Karpas-422 (cell line): ENCODE measurements around the gene NCBP2L. TPM values are rescaled to one million over a fixed set of nuclear protein-coding genes. Genes with fewer than 3 reads are reported as not detected.

Experiments
- DNase-seq: peaks from one replicate; pipeline ENCODE4 v3.0.0-alpha.2; 2015
- H2AFZ ChIP-seq: fragments of 200-600 bp; sonication (generic); 2 replicates; pipeline ENCODE4 v1.6.1; 2014; ENCODE audit warnings: antibody characterized with exemption, low read length, mixed read lengths
- H3K27ac ChIP-seq: fragments of 200-600 bp; sonication (generic); 2 replicates; pipeline ENCODE4 v1.5.1; 2014; ENCODE audit warnings: mild to moderate bottlenecking, low read length, moderate library complexity
- H3K27me3 ChIP-seq: fragments of 200-600 bp; sonication (generic); 2 replicates; pipeline ENCODE4 v1.6.1; 2014; ENCODE audit warnings: low read length, mixed read lengths
- H3K36me3 ChIP-seq: fragments of 200-600 bp; sonication (generic); 2 replicates; pipeline ENCODE4 v1.6.1; 2014; ENCODE audit warnings: low read length, mixed read lengths; ENCODE audit not compliant: insufficient read depth
- H3K4me1 ChIP-seq: fragments of 200-600 bp; sonication (generic); 2 replicates; pipeline ENCODE4 v1.6.1; 2014; ENCODE audit warnings: mild to moderate bottlenecking, low read length, mixed read lengths
- H3K4me2 ChIP-seq: fragments of 200-600 bp; sonication (generic); 2 replicates; pipeline ENCODE4 v1.6.1; 2014; ENCODE audit warnings: low read length, low read depth, mild to moderate bottlenecking; ENCODE audit not compliant: poor library complexity, severe bottlenecking
- H3K4me3 ChIP-seq: fragments of 200-600 bp; sonication (generic); 2 replicates; pipeline ENCODE4 v1.5.1; 2014; ENCODE audit warnings: mild to moderate bottlenecking, antibody characterized with exemption, low read length, mixed read lengths
- H3K79me2 ChIP-seq: fragments of 200-600 bp; sonication (generic); 2 replicates; pipeline ENCODE4 v1.6.1; 2014; ENCODE audit warnings: mild to moderate bottlenecking, low read length, mixed read lengths
- H3K9ac ChIP-seq: fragments of 200-600 bp; sonication (generic); 2 replicates; pipeline ENCODE4 v1.6.0; 2014; ENCODE audit warnings: low read length
- H3K9me2 ChIP-seq: fragments of 200-600 bp; sonication (generic), shearing (Covaris generic); replicated peaks from 2 replicates; pipeline ENCODE4 v1.6.0; 2014; ENCODE audit warnings: mild to moderate bottlenecking, low read length, moderate library complexity; ENCODE audit not compliant: insufficient read depth
- H3K9me3 ChIP-seq: fragments of 300-700, 200-600 bp; sonication (generic); 2 replicates; pipeline ENCODE4 v1.6.1; 2014; ENCODE audit warnings: low read length, mixed read lengths
- H4K20me1 ChIP-seq: fragments of 200-600 bp; sonication (generic); 2 replicates; pipeline ENCODE4 v1.6.1; 2014; ENCODE audit warnings: mild to moderate bottlenecking, antibody characterized with exemption, low read length, low read depth; ENCODE audit not compliant: insufficient read depth
- total RNA-seq: library from RNA; depleted of rRNA; stranded (reverse); fragments of >200 nt; shearing (Covaris generic); gene quantifications from 2 replicates; pipeline ENCODE4 v1.2.3, GENCODE V29; 2014; ENCODE audit warnings: low replicate concordance; rRNA removed

NCBP2L gene
- total RNA-seq, 1 experiment from 2014 or later, result not detected

- Histone ChIP-seq H3K4me1 (no peaks in the 10 kb centered on the region), H3K4me2 (no peak overlapping the region), H2AFZ (no peak overlapping the region), H3K9me3 (no peaks in the 10 kb centered on the region), H3K9ac (no peak overlapping the region), H3K4me3 (no peak overlapping the region), H3K79me2 (no peaks in the 10 kb centered on the region), H3K27me3 (no peaks in the 10 kb centered on the region), H3K27ac (no peak overlapping the region), H3K36me3 (no peaks in the 10 kb centered on the region), H4K20me1 (no peaks in the 10 kb centered on the region), H3K9me2 (no peaks in the 10 kb centered on the region)
- DNase-seq, result no peak
Measured at GRCh38 chrX:107840971-107841370, 63.4 kb downstream of the NCBP2L start.

GRCh38 chrX:107842715-107843400 lies 65.3 kb downstream of the NCBP2L start:
- Histone ChIP-seq H3K4me3 (no peak overlapping the region), H4K20me1 (no peaks in the 10 kb centered on the region), H3K4me1 (no peaks in the 10 kb centered on the region), H3K27me3 (no peaks in the 10 kb centered on the region), H2AFZ (no peak overlapping the region), H3K9me2 (no peaks in the 10 kb centered on the region), H3K9me3 (no peaks in the 10 kb centered on the region), H3K27ac (no peak overlapping the region), H3K79me2 (no peaks in the 10 kb centered on the region), H3K9ac (no peak overlapping the region), H3K36me3 (no peaks in the 10 kb centered on the region), H3K4me2 (no peak overlapping the region)
- DNase-seq, result no peak

Other genes starting within 250 kb of the NCBP2L start
- gene PRPS1, start 149.2 kb upstream of the NCBP2L start, total RNA-seq, result 50.7 and 69.7 TPM in 2 replicates
- gene TSC22D3, start 1.9 kb upstream of the NCBP2L start, total RNA-seq, result 266 and 270 TPM in 2 replicates
- gene MID2, start 48.1 kb downstream of the NCBP2L start, total RNA-seq, result 0.22 and 0.40 TPM in 2 replicates
- gene TEX13B, start 204.6 kb downstream of the NCBP2L start, total RNA-seq, result not detected in 2 replicates